ENCODE results near the gene ZFYVE16.
A peak's percentile ranks its signal among the peaks of the same experiment; 100 is the strongest.
"Not testable (repeated sequence)": the region's sequence is repeated elsewhere in the genome, so short reads cannot be mapped to it uniquely, and the experiment has no call there.

Gene ZFYVE16

DNA sequence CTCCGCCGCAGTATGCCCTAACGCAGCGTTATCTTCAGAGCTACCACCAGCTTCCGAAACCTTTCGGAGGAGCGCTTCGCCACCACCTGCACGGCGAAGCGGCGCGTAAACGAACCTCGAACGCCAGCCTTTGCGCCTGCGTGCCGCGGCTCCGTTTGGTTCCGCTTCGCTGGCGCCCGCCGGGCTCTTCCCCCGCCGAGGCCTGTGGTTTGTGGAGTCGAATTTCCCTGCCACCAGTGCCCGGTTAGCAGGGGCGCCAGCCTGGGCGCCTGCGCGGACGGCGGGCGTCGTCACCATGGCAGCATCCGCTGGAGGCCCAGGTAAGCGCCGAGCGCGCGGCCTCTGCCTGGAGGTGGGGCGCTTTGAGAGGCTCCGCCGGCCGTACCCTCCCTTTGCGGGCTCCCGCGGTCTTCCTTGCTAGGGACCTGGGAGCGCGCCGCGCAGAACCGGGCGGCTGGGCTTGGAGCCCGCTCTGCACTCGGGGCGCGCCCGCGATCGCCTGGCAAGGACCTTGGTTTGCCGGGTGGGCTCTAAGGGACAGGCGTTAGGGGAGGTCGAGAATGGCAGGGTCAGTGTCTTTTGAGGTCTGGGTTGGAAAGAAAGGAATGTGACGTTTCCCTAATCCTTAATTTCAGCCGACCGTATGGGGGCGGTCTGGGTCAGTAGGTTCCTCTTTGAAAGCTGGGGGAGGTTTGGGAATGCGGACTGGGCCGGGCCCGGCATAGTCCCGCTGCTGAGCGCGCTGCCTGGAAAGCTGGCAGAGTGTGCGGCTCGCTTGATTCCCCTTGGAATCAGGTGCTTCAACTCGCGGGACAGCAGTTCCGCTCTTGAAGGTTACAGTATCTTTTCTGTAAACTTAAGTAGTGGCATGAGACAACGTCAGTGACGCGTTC lies 80.2 kb downstream of the ZFYVE16 start, which contains the start of gene FAM151B:
Gene FAM151B (plus strand): TSS at position 272 of the 893 bp plus-strand sequence. CDS start 24 bp downstream, at position 296.
- DNase-seq (ENCODE audit: low read depth), result peak; percentile 5

GRCh38 chr5:80491296-80491695 lies 83.4 kb downstream of the ZFYVE16 start:
- no peak for DNase-seq (ENCODE audit: low read depth)

GRCh38 chr5:80492741-80493140 lies 84.9 kb downstream of the ZFYVE16 start:
- no peak for DNase-seq (ENCODE audit: low read depth)

- DNase-seq (ENCODE audit: low read depth), result not testable (repeated sequence)
Measured at GRCh38 chr5:80493443-80493842, 85.6 kb downstream of the ZFYVE16 start.

- no peak for DNase-seq (ENCODE audit: low read depth)
Measured at GRCh38 chr5:80495891-80496290, 88.0 kb downstream of the ZFYVE16 start.

- no peak for DNase-seq (ENCODE audit: low read depth)
Measured at GRCh38 chr5:80502800-80503199, 94.9 kb downstream of the ZFYVE16 start.

GRCh38 chr5:80503641-80504040 lies 95.8 kb downstream of the ZFYVE16 start:
- DNase-seq (ENCODE audit: low read depth), result no peak

GRCh38 chr5:80504833-80505232 lies 97.0 kb downstream of the ZFYVE16 start:
- DNase-seq (ENCODE audit: low read depth), result no peak

DNA sequence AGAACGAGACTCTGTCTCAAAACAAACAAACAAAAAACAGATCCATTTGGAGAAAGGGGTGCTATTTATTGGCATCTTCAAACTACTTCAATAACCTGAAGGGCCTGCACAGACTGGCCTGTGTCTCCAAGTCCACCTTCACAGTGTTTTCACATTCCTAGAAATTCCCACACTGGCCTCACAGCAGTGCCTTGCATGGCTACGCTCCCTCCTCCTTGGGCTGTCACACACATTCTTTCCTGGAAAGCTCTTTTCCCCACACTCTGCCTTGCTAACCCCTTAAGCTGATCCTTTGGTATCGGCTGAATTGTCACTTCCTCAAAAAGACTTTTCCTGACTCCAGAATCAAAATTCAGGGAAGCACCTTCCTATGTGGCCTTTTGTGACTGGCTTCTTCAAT lies 99.8 kb downstream of the ZFYVE16 start:
- no peak for DNase-seq (ENCODE audit: low read depth)

- no peak for DNase-seq (ENCODE audit: low read depth)
Measured at GRCh38 chr5:80508844-80509243, 101.0 kb downstream of the ZFYVE16 start.

- DNase-seq (ENCODE audit: low read depth), result no peak
Measured at GRCh38 chr5:80509362-80509761, 101.5 kb downstream of the ZFYVE16 start.

DNA sequence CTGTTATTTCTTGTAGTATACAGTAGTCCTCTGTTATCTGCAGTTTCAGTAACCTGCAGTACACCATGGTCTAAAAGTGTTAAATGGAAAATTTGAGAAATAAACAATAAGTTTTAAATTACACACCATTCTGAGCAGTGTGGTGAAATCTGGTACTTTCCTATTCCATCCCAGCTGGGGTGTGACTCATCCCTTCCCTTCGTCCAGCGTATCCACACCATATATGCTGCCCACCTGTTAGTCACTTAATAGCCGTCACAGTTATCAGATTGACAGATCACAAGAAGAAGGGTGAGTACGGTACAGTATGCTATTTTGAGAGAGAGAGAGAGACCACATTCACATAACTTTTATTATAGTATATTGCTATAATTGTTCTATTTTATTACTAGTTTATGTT lies 109.0 kb downstream of the ZFYVE16 start:
- DNase-seq (ENCODE audit: low read depth), result no peak

All from activated gamma-delta T cell treated with anti-CD3 and anti-CD28 coated beads, Interleukin-2, amount 50 U/mL, for 16 hours (primary cell).